ENCODE measurements around the gene AK4.
"Not testable (repeated sequence)": the region's sequence is repeated elsewhere in the genome, so short reads cannot be mapped to it uniquely, and the experiment has no call there.

The AK4 gene

DNA sequence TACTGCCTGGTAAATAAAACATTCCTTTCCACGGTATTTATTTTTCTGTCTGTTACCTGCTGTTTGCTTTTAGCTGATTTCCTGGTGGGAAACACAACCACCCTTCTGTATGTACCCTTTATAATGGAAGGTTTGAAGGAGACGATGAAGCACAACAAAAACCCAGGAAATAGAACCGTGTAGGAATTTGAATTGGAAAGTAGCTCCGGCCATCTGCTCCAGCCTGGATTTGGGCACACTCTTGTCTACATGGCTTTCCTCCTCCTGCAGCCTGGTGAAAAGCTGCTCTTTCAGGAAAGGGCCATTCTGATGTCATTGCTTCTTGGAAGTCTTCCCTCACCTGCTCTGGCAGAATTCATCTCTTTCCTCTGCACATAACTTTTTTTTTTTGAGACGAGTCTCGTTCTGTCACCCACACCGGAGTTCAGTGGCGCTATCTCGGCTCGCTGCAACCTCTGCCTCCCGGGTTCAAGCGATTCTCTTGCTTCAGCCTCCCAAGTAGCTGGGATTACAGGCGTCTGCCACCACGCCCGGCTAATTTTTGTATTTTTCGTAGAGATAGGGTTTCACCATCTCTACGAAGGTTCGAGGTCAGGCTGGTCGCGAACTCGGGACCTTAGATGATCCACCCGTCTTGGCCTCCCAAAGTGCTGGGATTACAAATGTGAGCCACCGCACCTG lies 2.7 kb downstream of the AK4 start:
- no peak for DNase-seq

DNA sequence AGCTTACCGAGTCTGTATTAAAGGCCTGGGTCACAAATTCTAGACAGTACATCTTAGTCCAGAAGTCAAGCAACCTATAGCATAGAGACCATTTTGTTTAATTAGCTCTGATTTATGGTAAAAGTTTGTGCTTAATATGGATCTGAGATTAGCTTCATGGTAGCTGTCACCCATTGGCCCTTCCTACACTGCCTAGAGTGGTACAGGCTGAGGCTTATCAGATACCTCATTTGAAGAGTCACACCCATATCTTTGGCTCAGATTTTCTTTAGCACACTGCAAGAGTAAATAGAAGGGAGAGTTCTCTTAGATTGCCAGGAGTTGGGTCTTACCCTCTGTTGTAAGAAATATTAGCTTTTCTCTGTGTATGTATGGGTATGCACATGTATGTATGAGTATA lies 3.6 kb downstream of the AK4 start:
- no peak for DNase-seq

DNA sequence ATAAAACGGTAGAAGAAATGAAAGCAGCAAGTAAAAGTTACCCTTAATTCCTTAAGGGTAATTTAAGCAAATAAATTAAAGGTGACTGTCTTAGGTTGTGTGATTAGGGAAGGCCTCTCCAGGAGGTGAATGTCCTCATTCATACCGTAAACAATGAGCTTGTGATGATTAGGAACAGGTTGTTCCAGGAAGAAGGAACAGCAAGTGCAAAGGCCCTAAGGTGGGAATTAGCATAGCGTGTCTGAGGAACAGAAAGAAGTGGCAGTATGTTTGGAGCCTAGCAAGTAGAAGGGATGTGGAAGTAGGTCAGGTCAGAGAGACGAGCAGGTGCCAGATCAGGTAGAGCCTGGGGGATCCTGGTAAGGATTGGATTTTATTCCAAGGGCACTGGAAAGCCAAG lies 5.6 kb downstream of the AK4 start:
- no peak for DNase-seq

- DNase-seq, result no peak
Observed at GRCh38 chr1:65156910-65157545, 9.0 kb downstream of the AK4 start.

DNA sequence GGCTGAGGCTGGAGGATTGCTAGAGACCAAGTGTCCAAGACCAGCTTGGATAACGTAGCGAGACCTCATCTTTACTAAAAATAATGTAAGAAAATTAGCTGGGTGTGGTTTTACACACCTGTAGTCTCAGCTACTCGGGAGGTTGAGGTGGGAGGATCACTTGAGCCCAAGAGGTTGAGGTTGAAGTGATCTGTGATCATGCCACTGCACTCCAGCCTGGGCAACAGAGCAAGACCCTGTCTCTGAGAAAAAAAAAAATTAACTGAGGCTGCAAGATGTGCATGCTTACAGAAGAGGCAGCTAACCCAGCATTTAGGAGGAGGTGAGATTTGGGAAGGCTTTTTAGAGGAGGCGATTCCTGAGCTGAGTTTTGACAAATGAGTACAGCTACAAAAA lies 9.5 kb downstream of the AK4 start:
- DNase-seq, result no peak

- not testable (repeated sequence) for DNase-seq
Observed at GRCh38 chr1:65159291-65159688, 11.3 kb downstream of the AK4 start.

DNA sequence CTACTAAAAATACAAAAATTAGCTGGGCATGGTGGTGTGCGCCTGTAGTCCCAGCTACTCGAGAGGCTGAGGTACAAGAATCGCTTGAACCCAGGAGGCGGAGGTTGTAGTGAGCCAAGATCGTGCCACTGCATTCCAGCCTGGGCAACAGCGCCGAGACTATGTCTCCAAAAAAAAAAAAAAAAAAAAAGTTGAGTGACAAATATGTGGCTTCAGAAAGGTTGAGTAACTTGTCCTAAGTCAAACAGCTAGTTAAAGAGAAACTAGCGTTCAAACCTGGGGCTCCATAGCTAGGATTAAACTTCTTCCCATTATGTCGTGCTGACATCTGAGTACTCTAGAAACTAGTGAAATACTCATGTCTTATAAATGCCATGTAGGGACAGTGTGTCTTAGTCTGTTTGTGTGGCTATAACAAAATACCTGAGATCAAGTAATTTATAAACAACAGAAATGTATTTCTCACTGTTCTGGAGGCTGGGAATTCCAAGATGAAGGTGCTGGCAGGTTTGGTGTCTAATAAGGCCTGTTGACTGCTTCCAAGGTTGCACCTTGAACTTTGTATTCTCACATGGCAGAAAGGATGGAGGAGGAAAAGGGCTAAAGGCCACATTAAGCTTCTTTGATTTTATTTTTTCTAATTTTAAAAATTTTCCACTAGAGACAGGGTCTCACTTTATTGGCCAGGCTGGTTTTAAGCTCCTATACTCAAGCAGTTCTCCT lies 12.0 kb downstream of the AK4 start:
- no peak for DNase-seq

GRCh38 chr1:65163201-65163805 lies 15.3 kb downstream of the AK4 start:
- DNase-seq, result no peak

DNA sequence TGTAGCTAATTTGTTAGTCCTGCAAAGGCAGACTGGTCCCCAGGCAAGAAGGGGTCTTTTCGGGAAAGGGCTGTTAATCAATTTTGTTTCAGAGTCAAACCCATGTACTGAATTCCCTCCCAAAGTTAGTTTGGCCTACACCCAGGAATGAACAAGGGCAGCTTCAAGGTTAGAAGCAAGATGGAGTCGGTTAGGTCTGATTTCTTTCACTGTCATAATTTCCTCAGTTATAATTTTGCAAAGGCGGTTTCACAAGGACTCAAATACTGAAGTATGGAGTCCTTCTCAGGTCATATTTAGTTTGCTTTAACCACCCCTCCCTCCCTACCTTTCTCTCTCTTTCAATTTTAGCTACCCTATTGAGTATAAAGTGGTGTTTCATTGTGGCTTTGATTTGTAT lies 16.1 kb downstream of the AK4 start:
- not testable (repeated sequence) for DNase-seq

DNA sequence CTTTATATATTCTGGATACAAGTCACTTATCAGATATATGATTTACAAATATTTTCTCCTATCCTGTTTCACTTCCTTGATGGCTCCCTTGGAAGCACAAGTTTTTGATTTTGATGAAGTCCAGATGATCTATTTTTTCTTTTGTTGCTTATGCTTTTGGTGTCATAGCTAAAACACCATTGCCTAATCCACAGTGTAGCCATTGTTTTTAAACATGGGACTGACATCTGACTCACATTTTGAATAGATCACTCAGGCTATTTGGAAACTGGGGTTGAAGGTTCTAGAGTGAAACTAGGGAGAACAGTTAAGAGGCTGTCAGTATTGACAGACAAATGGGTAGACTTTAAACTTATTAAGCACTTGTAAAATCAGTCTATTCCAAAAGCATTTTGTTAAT lies 16.6 kb downstream of the AK4 start:
- no peak for DNase-seq

- peak; percentile 17 for DNase-seq
Observed at GRCh38 chr1:65165269-65165993, 17.4 kb downstream of the AK4 start.

DNA sequence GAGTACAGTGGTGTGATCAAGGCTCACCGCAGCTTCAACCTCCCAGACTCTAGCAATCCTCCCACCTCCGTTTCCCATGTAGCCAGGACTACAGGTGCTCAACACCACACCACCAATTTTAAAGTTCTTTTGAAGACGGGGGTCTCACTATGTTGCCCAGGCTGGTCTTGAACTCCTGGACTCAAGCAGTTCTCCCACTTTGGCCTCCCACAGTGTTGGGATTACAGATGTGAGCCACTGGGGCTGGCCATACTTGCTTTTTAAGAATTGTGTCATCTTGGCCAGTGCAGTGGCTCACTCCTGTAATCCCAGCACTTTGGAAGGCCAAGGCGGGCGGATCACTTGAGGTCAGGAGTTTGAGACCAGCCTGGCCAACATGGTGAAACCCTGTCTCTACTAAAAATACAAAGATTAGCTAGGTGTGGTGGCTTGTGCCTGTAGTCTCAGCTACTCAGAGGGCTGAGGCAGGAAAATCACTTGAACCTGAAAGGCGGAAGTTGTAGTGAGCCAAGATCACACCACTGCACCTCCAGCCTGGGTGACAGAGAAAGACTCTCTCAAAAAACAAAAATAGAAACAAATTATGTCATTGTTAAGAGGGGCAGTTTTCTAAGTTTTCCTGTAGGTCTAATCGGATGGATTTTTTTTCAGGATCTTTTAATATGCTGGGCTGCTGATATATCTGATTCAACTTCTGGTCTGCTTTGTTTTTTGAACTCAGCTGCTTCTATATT lies 18.7 kb downstream of the AK4 start:
- DNase-seq, result no peak

DNA sequence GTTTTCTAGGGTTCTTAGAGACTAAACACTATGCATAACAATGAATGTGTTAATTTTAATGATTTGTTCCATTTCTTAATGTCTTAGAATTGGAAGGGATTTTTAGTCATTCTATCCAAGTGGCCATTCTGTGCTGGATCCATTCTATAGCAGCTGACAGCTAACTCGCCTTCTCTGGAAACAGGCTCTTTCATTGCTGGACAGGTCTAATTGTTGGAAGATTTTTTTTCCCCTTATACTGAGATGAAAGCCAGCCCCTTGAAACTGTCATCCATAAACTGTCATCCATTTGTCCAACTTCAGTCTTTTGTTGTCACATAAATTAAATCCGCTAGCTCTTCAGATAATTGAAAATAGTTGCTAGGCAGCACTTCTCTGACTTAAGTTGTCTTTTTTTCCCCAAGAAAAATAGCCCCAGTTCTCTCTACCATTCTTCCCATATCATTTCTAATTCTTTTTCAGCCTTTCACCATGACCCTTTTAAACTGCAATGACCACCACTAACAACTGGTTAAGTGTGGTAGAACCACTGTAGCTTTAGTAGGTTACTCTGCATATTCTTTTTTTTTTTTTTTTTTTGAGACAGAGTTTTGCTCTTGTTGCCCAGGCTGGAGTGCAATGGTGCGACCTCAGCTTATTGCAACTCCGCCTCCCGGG lies 19.7 kb downstream of the AK4 start:
- no peak for DNase-seq

DNA sequence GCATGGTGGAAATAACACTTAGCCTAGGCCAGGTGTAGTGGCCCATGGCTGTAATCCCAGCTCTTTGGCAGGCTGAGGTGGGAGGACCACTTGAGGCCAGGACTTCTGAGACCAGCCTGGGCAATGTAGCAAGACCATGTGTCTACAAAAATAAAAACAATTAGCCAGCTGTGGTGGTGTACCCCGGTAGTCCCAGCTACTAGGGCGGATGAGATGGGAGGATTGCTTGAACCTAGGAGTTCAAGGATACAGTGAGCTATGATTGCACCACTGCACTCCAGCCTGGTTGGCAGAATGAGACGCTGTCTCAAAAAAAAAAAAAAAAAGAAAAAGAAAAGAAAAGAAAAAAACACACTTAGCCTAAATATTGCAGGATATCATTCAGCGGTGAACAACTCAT lies 20.9 kb downstream of the AK4 start:
- no peak for DNase-seq

DNA sequence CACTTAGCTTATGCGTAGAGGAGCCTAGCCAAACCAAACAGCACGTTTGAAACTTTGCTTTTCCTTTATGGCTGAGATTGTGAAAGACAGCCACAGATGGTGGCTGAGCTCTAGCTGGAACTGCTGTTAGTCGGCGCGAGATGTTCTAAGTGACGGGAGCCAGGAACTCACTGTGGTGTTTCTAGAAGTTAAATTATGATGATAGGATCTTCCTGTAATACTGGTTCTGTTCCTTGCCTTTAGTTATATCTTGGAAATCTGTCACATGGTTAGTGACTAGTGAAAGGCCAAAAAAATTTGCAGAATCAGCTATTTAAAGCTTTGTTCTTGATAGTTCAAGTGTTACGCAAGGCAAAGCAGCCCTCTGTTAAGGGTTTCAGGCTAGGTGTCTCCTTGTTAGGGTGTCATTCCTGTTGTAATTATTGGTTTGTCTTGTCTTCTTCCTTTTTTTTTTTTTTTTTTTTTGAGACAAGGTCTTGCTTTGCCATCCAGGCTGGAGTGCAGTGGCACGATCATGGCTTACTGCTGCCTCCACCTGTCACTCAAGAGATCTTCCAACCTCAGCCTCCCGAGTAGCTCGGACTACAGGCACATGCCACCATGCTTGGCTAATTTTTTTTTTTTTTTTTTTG lies 22.6 kb downstream of the AK4 start:
- no peak for DNase-seq

- no peak for DNase-seq
Observed at GRCh38 chr1:65172936-65173690, 25.1 kb downstream of the AK4 start.

DNA sequence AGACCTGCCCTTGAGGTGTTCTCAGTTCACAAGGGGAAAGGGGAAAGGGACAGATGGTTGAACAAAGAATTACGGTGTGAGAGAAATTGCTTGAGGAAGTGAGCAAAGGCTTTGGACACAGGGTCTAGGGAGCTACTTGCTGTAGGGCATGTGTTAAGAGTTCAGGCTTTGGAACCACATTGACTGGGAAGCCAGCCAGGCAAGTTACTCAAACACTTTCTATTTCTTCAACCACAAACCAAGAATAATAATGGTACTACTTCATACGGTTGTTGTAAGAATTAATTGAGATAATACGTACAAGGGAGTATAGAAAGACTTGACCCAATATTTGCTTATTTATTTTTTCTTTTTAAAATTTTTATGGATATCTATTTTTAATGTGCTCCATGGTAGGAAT lies 26.6 kb downstream of the AK4 start:
- DNase-seq, result peak; percentile 6

DNA sequence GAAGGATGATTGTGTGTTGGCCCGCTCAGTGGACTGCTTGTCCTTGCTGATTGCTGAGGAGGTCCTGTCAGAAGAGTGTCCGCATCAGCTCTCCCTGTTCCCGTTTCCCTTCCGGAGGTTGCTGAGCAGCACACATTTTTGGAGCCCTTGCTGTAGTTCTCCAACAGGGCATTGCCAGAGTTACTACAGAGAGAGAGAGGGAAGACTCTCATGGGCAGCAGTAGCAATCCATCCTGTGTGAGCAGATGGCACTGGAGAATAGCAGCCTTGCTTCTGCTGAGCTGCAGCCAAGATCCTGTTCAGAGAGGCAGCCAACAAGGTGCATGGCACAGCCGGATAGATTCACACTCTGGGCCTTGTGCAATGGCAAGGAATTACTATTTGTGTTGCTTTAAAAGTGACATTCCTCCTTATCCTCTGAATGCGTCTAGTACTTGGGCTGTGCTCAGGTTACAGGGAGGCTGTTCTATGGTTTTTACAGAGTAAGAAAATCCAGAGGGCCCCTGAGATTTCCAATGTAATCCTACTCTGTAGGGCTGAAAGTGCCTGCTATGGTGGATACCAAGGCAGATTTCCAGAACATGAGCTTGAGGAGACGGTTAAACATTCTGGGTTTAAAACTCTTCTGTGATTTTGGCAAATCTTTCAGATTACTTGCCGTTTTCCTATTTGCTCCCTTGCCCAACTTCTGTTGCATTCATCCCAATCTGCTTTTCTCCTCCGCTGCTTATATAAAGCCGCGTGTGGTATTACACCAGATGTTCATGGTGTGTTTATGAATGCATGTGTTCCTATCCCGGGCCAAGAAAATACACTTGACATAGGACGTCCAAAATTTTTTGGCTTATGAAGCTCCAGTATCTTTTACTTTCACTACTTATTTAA lies 27.4 kb downstream of the AK4 start:
- DNase-seq, result no peak

DNA sequence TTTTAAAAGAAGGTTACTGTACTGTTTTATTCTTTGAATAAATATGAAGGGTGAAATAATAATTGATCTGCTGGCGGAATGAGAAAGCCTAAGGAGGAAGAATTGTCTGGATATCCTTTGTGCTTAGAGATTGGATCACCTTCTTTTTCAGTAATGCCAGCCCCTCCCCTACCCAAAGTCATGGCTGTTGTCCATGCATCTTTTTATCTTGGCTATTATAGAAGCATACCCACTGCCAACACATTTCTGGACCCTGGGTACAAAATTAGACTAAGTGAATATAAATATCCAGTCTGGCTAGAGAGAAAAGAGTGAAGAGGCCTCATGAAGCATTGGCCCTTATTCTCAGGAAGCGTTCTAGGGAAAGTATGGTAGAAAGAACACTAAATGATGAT lies 28.1 kb downstream of the AK4 start:
- no peak for DNase-seq

DNA sequence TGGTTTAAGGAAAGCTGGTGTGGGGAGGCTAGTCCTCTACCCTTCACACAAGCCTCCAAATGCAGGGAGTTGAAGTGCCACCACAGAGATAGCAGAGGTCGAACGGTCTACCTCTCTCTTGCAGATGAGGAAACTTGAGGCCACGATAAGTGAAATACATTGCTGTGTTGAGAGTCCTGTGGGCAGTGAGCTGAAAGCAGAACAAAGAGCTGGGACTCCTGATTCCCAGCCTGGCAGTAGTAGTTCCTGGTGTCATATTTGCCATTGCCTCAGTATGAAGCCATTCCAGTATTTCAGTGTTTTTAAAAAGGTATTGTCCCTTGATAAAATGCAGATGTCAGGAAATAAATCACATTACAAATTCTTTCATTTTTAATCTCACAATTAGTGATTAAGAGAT lies 28.6 kb downstream of the AK4 start:
- no peak for DNase-seq

Data from CD4-positive, alpha-beta T cell treated with Interferon gamma for 1 hour (primary cell).